Measurements from ENCODE around the gene NPSR1.

NPSR1 gene

DNA sequence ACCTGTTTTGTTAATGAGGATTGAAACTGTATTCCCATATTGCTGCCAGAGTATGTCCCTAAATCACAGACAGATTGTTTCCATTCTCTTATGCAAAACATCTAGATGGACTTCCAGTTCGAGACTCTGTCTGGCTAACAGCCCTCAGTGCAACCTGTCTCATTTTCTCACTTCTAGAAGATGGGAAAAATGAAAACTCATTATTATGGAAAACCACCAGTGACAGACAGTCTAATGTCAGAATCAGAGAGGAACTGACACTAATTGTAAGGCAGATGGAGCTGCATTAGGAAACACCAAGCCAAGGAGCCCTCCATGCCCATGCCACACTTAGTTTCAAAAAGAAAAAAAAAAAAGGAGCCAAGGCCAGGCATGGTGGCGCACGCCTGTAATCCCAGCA is 61.6 kb downstream of the NPSR1 start:
- no peak for DNase-seq (ENCODE audit: low read depth)
- no peak for TF ChIP-seq CTCF (conservative IDR thresholded peaks at IDR 0.05; ENCODE audit: low read depth, low read length)
- no peak overlapping the region for H3K4me3 ChIP-seq (ENCODE audit: low read depth, low read length)

DNA sequence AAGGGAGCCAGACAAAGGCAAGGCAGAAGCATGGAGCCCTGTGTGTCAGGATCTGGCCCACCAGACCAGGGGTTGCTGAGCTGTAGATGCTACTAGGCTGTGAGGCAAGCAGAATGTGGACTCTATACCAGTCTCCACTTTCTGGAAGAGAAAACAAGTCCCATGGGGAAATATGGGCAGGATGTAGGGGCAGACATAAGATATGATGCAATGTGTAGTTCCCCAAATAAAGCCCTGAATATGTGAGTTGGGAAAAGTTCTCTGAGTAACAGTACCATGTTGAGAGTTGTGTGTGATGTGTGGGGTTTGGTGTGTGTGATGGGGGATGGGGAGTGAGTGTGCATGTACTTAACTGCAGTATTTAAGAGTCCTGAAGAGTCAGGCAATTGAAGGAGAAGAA is 62.3 kb downstream of the NPSR1 start:
- no peak for TF ChIP-seq CTCF (conservative IDR thresholded peaks at IDR 0.05; ENCODE audit: low read depth, low read length)
- no peak overlapping the region for H3K4me3 ChIP-seq (ENCODE audit: low read depth, low read length)
- DNase-seq (ENCODE audit: low read depth), result no peak

GRCh38 chr7:34723338-34723737 is 65.3 kb downstream of the NPSR1 start:
- DNase-seq (ENCODE audit: low read depth), result no peak
- no peak for TF ChIP-seq CTCF (conservative IDR thresholded peaks at IDR 0.05; ENCODE audit: low read depth, low read length)
- no peak overlapping the region for H3K4me3 ChIP-seq (ENCODE audit: low read depth, low read length)

DNA sequence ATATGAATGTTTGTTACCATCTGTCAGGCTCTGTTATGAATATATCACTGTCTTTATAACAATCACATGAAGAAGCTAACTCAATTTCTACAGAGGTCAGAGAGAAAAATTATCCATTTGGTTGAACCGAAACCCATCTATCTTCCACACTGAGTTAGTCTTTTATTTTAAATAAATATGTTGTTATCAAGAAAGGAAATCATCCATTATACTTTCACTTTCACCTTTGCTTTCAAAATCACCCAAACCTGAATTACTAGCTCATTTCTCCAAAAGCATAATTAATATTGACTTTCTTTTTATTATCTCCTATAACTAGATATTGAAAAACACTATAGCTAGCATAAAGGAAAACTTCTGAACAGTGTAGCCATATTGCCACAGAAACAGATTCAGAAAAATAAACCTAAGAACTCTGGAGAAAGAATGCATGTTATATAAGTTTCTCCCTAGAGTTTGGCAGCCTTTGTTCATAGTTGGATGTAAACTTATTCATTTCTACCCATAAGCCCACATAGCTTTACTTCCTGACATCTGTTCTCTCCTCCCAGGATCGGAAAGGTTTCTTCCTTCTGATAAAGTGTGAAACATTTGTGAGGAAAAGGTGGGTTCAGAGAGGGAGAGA is 66.0 kb downstream of the NPSR1 start:
- TF ChIP-seq CTCF (conservative IDR thresholded peaks at IDR 0.05; ENCODE audit: low read depth, low read length), result no peak
- no peak overlapping the region for H3K4me3 ChIP-seq (ENCODE audit: low read depth, low read length)
- peak; percentile 2 for DNase-seq (ENCODE audit: low read depth)

DNA sequence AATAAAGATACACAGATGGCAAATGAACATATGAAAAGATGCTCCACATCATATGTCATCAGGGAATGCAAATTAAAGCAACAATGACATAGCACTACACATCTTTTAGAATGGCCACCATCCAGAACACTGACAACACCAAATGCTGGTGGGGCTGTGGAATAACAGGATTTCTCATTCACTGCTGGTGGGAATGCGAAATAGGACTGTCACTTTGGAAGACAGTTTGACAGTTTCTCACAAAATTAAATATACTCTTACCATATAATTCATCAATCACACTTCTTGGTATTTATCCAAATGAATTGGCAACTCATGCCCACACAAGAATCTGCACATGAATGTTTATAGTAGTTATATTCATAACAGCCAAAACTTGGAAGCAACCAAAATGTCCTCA is 68.2 kb downstream of the NPSR1 start:
- TF ChIP-seq CTCF (conservative IDR thresholded peaks at IDR 0.05; ENCODE audit: low read depth, low read length), result no peak
- DNase-seq (ENCODE audit: low read depth), result no peak
- H3K4me3 ChIP-seq (ENCODE audit: low read depth, low read length), result no peak overlapping the region

DNA sequence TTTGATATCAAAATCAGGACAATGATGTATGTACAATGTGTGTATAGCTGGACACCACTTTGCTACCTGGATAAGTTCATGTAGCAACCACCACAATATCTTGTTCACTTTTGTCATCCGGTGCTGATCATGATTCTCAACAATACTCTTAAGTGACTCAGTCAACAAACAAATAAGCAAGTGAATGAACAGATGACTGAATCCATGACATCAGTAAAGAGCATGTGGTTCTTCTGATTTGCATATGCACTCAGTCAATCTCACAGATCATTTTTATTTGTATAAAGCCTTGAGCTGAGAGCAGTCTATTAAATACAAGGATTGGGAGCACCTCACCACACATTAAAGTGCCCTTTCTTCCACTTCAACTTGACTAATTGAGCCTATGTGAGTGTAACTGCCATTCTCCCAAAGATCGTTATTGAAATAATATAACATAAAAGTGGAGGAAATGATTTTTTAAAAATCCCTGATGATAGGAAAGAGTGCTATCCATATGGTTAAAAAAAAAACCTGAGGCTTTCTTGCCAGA is 69.5 kb downstream of the NPSR1 start:
- no peak overlapping the region for H3K4me3 ChIP-seq (ENCODE audit: low read depth, low read length)
- no peak for DNase-seq (ENCODE audit: low read depth)
- no peak for TF ChIP-seq CTCF (conservative IDR thresholded peaks at IDR 0.05; ENCODE audit: low read depth, low read length)

- TF ChIP-seq CTCF (conservative IDR thresholded peaks at IDR 0.05; ENCODE audit: low read depth, low read length), result no peak
- no peak overlapping the region for H3K4me3 ChIP-seq (ENCODE audit: low read depth, low read length)
- no peak for DNase-seq (ENCODE audit: low read depth)
These were observed 70.1 kb downstream of the NPSR1 start for GRCh38 chr7:34728156-34728555.

Data from choroid plexus epithelial cell (primary cell).